Mesenchymal stem cell (in vitro differentiated cells and primary cell): ENCODE data around the gene CAMK2N2.

Source experiments
- DNase-seq: peaks from one replicate; pipeline ENCODE4 v3.0.0-alpha.2; 2013
- H2AFZ ChIP-seq: one replicate; pipeline ENCODE4 v1.6.1; 2013; ENCODE audit warnings: low read depth, mild to moderate bottlenecking, control low read depth, inconsistent platforms, low read length, moderate library complexity
- H2AK5ac ChIP-seq: 2 replicates; pipeline ENCODE4 v1.6.1; 2013; ENCODE audit warnings: low read length, moderate library complexity, mild to moderate bottlenecking, inconsistent platforms; ENCODE audit not compliant: severe bottlenecking
- H2BK120ac ChIP-seq: one replicate; pipeline ENCODE4 v1.6.1; 2013; ENCODE audit warnings: low read depth, mild to moderate bottlenecking, inconsistent platforms, low read length, moderate library complexity
- H2BK12ac ChIP-seq, 2 experiments: one replicate each; pipeline ENCODE4 v1.6.1; 2013; ENCODE audit warnings: inconsistent platforms in 2 of 2, low read length in 2 of 2, mild to moderate bottlenecking in 2 of 2, moderate library complexity in 2 of 2, control low read depth in 1 of 2
- H2BK15ac ChIP-seq: one replicate; pipeline ENCODE4 v1.6.1; 2013; ENCODE audit warnings: mild to moderate bottlenecking, low read depth, inconsistent platforms; ENCODE audit not compliant: poor library complexity, severe bottlenecking
- H2BK5ac ChIP-seq: 2 replicates; pipeline ENCODE4 v1.6.1; 2013; ENCODE audit warnings: low read depth, mild to moderate bottlenecking, low read length, control low read depth, inconsistent platforms; ENCODE audit not compliant: poor library complexity, severe bottlenecking
- H3K14ac ChIP-seq, 2 experiments: one replicate each; pipeline ENCODE4 v1.6.1; 2013; ENCODE audit warnings: inconsistent platforms in 2 of 2, low read length in 2 of 2, control low read depth in 1 of 2, mild to moderate bottlenecking in 1 of 2, moderate library complexity in 1 of 2
- H3K18ac ChIP-seq, 2 experiments: one replicate each; pipeline ENCODE4 v1.6.1; 2013; ENCODE audit warnings: inconsistent platforms in 2 of 2, low read length in 2 of 2, control low read depth in 1 of 2, low read depth in 1 of 2, mild to moderate bottlenecking in 1 of 2
- H3K23ac ChIP-seq, 2 experiments: one replicate each; pipeline ENCODE4 v1.6.1; 2013; ENCODE audit warnings: inconsistent platforms in 2 of 2, low read length in 2 of 2, mild to moderate bottlenecking in 2 of 2, moderate library complexity in 2 of 2, control low read depth in 1 of 2
- H3K27ac ChIP-seq: 2 replicates; pipeline ENCODE4 v1.5.1; 2013; ENCODE audit warnings: mild to moderate bottlenecking, moderate library complexity, low read length, control low read depth, inconsistent platforms; ENCODE audit not compliant: poor library complexity, severe bottlenecking
- H3K27me3 ChIP-seq, 2 experiments: 2 replicates each; pipeline versions ENCODE4 v1.6.1 to v1.7.0; 2013; ENCODE audit warnings: low read length in 2 of 2, mild to moderate bottlenecking in 2 of 2, moderate library complexity in 2 of 2, control low read depth in 1 of 2, inconsistent platforms in 1 of 2; ENCODE audit not compliant: control insufficient read depth in 1 of 2, insufficient read depth in 1 of 2
- H3K36me3 ChIP-seq, 2 experiments: 2 replicates each; pipeline versions ENCODE4 v1.6.1 to v1.7.0; 2013; ENCODE audit warnings: low read length in 2 of 2, control low read depth in 1 of 2, inconsistent platforms in 1 of 2, low read depth in 1 of 2, mild to moderate bottlenecking in 1 of 2; ENCODE audit not compliant: insufficient read depth in 2 of 2, control insufficient read depth in 1 of 2
- H3K4ac ChIP-seq, 2 experiments: one replicate each; pipeline ENCODE4 v1.6.1; 2013; ENCODE audit warnings: inconsistent platforms in 2 of 2, low read length in 2 of 2, mild to moderate bottlenecking in 2 of 2, moderate library complexity in 2 of 2, control low read depth in 1 of 2, low read depth in 1 of 2
- H3K4me1 ChIP-seq: 2 replicates; pipeline ENCODE4 v1.6.1; 2013; ENCODE audit warnings: low read depth, low read length, control low read depth; ENCODE audit not compliant: control insufficient read depth, insufficient read depth
- H3K4me2 ChIP-seq: 2 replicates; pipeline ENCODE4 v1.6.1; 2013; ENCODE audit warnings: low read length, mild to moderate bottlenecking, inconsistent platforms; ENCODE audit not compliant: poor library complexity, severe bottlenecking
- H3K4me3 ChIP-seq, 2 experiments: 2 replicates each; pipeline versions ENCODE4 v1.5.1 to v1.7.0; 2013; ENCODE audit warnings: low read length in 2 of 2, mild to moderate bottlenecking in 2 of 2, control low read depth in 1 of 2, low read depth in 1 of 2; ENCODE audit not compliant: insufficient read depth in 1 of 2
- H3K79me1 ChIP-seq: replicated peaks from 2 replicates; pipeline ENCODE4 v1.6.1; 2013; ENCODE audit warnings: mild to moderate bottlenecking, control low read depth, low read length, inconsistent platforms; ENCODE audit not compliant: poor library complexity, severe bottlenecking
- H3K9ac ChIP-seq: 2 replicates; pipeline ENCODE4 v1.7.0; 2013; ENCODE audit warnings: mild to moderate bottlenecking, low read length, moderate library complexity
- H3K9me3 ChIP-seq: 2 replicates; pipeline ENCODE4 v1.7.0; 2013; ENCODE audit warnings: mild to moderate bottlenecking, low read length; ENCODE audit not compliant: control insufficient read depth
- H4K8ac ChIP-seq: one replicate; pipeline ENCODE4 v1.6.1; 2013; ENCODE audit warnings: inconsistent platforms, mild to moderate bottlenecking, low read length, moderate library complexity
- H4K91ac ChIP-seq: one replicate; pipeline ENCODE4 v1.6.1; 2013; ENCODE audit warnings: mild to moderate bottlenecking, low read length, inconsistent platforms
- WGBS: methylation state at CpG from one replicate; pipeline ENCODE4 v1.1.7; 2013; ENCODE audit warnings: mixed read lengths; 5-methylcytosine and 5-hydroxymethylcytosine counted together

CAMK2N2 gene

DNA sequence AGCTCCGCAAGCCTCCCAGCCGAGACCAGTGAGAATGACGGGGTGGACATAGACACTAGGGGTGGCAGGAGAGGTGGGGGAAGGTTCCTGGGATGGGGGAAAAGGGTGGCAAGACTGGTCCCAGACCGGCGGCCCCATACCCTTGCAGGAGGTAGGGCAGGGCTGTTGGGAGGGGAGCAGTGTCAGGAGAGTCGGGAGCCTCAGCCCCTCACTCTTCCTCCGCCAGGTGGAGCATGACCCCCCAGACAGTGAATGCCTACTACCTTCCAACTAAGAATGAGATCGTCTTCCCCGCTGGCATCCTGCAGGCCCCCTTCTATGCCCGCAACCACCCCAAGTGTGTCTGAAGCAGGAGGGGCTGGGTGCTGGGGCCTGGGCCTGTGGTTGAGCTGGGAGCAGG is 29.0 kb upstream of the CAMK2N2 start:
- Histone ChIP-seq H3K4ac (no peak overlapping the region), H4K91ac (no peak overlapping the region), H3K79me1 (no peaks in the 10 kb centered on the region), H3K18ac (no peak overlapping the region), H2BK5ac (no peak overlapping the region), H3K9ac (no peak overlapping the region), H3K4me2 (no peak overlapping the region), H2BK120ac (no peak overlapping the region), H3K27me3 (peaks cover 24 to 28% of the 10 kb centered on the region in 2 experiments), H2BK15ac (no peak overlapping the region), H3K4me3 (no peak overlapping the region), H2AK5ac (no peak overlapping the region), H2AFZ (no peak overlapping the region), H3K23ac (no peak overlapping the region), H3K4me1 (no peaks in the 10 kb centered on the region), H3K14ac (no peak overlapping the region), H4K8ac (no peak overlapping the region), H3K9me3 (no peaks in the 10 kb centered on the region), H3K27ac (no peak overlapping the region), H2BK12ac (no peak overlapping the region), H3K36me3 (no peaks in the 10 kb centered on the region)
- DNase-seq = no peak
- 99% methylated on average over 6 of the region's 10 CpGs for WGBS

DNA sequence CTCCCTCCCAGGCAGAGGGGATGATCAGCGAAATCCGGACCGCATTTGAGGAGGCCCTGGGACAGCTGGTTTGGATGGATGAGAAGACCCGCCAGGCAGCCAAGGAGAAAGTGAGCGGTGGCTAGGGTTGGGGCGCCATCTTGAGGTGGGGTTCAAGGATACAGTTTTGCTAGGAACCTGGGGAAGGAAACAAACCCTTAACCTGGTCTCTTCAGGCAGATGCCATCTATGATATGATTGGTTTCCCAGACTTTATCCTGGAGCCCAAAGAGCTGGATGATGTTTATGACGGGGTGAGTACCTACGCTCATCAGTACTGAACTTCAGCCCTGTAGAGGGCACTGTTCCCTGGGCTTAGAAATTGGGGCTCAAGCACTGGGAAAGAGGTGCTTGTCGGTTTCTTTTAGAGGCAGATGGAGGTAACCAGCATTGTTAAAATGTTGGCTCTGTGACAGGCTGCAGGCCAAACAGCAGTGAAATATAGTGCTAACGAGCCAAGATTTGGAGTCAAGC is 28.1 kb upstream of the CAMK2N2 start:
- H3K4me3 ChIP-seq = no peak overlapping the region
- no peak overlapping the region for H3K18ac ChIP-seq
- peaks cover 26 to 31% of the 10 kb centered on the region in 2 experiments for H3K27me3 ChIP-seq
- H3K9ac ChIP-seq = peak overlapping the region; percentile 4
- no peak overlapping the region for H2BK12ac ChIP-seq
- H2AK5ac ChIP-seq = no peak overlapping the region
- no peak overlapping the region for H2AFZ ChIP-seq
- H3K79me1 ChIP-seq = no peaks in the 10 kb centered on the region
- no peak overlapping the region for H3K23ac ChIP-seq
- H2BK120ac ChIP-seq = no peak overlapping the region
- no peak overlapping the region for H4K91ac ChIP-seq
- no peaks in the 10 kb centered on the region for H3K4me1 ChIP-seq
- WGBS = 18% methylated on average over 10 of the region's 10 CpGs
- no peak overlapping the region for H3K14ac ChIP-seq
- H3K4me2 ChIP-seq = no peak overlapping the region
- H3K9me3 ChIP-seq = no peaks in the 10 kb centered on the region
- H2BK15ac ChIP-seq = no peak overlapping the region
- no peak overlapping the region for H3K4ac ChIP-seq
- no peak overlapping the region for H3K27ac ChIP-seq
- H4K8ac ChIP-seq = no peak overlapping the region
- no peaks in the 10 kb centered on the region for H3K36me3 ChIP-seq
- peak; percentile 51 for DNase-seq
- no peak overlapping the region for H2BK5ac ChIP-seq

DNA sequence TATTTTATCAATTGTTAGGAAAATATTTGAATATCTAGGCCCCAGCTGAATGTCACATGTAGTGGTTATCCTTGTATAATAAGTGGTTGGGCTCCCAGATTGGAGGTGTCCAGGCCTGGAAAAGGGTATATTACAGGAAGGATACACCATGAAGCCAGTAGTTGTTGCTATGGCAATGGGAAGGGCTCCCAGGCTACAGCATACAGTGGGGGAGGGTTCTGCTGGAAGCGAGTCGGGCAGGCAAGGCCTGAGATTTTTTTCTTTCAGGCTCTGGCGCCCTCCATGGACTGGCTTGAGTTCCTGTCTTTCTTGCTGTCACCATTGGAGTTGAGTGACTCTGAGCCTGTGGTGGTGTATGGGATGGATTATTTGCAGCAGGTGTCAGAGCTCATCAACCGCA is 23.3 kb upstream of the CAMK2N2 start:
- no peak overlapping the region for H2BK5ac ChIP-seq
- H2AK5ac ChIP-seq = no peak overlapping the region
- H3K27me3 ChIP-seq = peaks cover 23 to 30% of the 10 kb centered on the region in 2 experiments
- no peak overlapping the region for H2BK120ac ChIP-seq
- H4K8ac ChIP-seq = no peak overlapping the region
- H3K14ac ChIP-seq = no peak overlapping the region
- peak; percentile 75 for DNase-seq
- H3K4ac ChIP-seq = no peak overlapping the region
- no peak overlapping the region for H3K27ac ChIP-seq
- H3K23ac ChIP-seq = no peak overlapping the region
- H3K18ac ChIP-seq = no peak overlapping the region
- no peaks in the 10 kb centered on the region for H3K4me1 ChIP-seq
- no peak overlapping the region for H2BK15ac ChIP-seq
- no peaks in the 10 kb centered on the region for H3K79me1 ChIP-seq
- H3K4me2 ChIP-seq = no peak overlapping the region
- H2BK12ac ChIP-seq = no peak overlapping the region
- no peaks in the 10 kb centered on the region for H3K36me3 ChIP-seq
- 18% methylated on average over 4 of the region's 4 CpGs for WGBS
- H3K4me3 ChIP-seq = no peak overlapping the region
- no peak overlapping the region for H4K91ac ChIP-seq
- peaks cover 10% of the 10 kb centered on the region for H3K9me3 ChIP-seq
- H2AFZ ChIP-seq = no peak overlapping the region
- H3K9ac ChIP-seq = no peak overlapping the region

DNA sequence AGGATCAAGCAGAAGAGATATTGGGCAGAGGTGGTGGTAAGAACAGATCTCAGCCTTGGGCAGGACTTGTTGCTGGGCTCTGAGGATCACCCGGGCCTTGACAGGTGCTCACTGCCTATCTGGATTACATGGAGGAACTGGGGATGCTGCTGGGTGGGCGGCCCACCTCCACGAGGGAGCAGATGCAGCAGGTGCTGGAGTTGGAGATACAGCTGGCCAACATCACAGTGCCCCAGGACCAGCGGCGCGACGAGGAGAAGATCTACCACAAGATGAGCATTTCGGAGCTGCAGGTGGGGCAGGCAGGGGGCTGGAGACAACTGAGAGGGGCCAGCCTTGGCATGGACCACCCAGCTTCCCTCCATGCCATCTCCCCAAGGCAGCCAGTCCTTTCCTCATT is 22.3 kb upstream of the CAMK2N2 start:
- Histone ChIP-seq H3K4ac (no peak overlapping the region), H3K18ac (no peak overlapping the region), H3K4me1 (no peaks in the 10 kb centered on the region), H3K36me3 (no peaks in the 10 kb centered on the region), H2AK5ac (no peak overlapping the region), H2BK12ac (no peak overlapping the region), H4K8ac (no peak overlapping the region), H3K27ac (no peak overlapping the region), H2BK15ac (no peak overlapping the region), H3K4me3 (no peak overlapping the region), H3K79me1 (no peaks in the 10 kb centered on the region), H2BK120ac (no peak overlapping the region), H3K9ac (no peak overlapping the region), H3K4me2 (no peak overlapping the region), H3K14ac (no peak overlapping the region), H2AFZ (no peak overlapping the region), H4K91ac (no peak overlapping the region), H3K27me3 (peaks cover 27 to 36% of the 10 kb centered on the region in 2 experiments), H2BK5ac (no peak overlapping the region), H3K9me3 (peaks cover 10% of the 10 kb centered on the region), H3K23ac (no peak overlapping the region)
- DNase-seq = no peak
- 86% methylated on average over 8 of the region's 8 CpGs for WGBS
